T-cell (primary cell): ENCODE results near the gene GIMD1. TPM values are rescaled to one million over a fixed set of nuclear protein-coding genes. Genes with fewer than 3 reads are reported as not detected.

Source experiments
- ATAC-seq, 4 experiments: fragments of 200-7000 bp in 3 of 4; fragments of 150-1000 bp in 1 of 4; cut with Tn5 transposase; replicated peaks in 1 of 4; 1 replicate in 3 of 4; 2 replicates in 1 of 4; pipeline ENCODE4 v1.10.0; 2021; ENCODE audit warnings: moderate library complexity in 3 of 4, mild to moderate bottlenecking in 2 of 4, moderate number of reproducible peaks in 1 of 4
- CTCF ChIA-PET, 2 donors: fragments of 300-600 bp; sonication (Branson Sonifier 250); formaldehyde crosslinking; loops; one replicate each; lab custom pipeline; 2022; ENCODE audit warnings: antibody characterized with exemption in 2 of 2; lab: Charles Lee
- POLR2A ChIA-PET, 2 donors: fragments of 300-600 bp; sonication (Branson Sonifier 250); formaldehyde crosslinking; loops; one replicate each; lab custom pipeline; 2022; ENCODE audit warnings: antibody characterized with exemption in 2 of 2; lab: Charles Lee
- DNase-seq, 35 experiments: peaks; one replicate each; pipeline versions ENCODE4 v3.0.0 to v3.0.0-alpha.2; 2013 to 2023
- H3K27ac ChIP-seq: one replicate; pipeline ENCODE4 v1.5.1; 2013; ENCODE audit warnings: low read length
- H3K27me3 ChIP-seq, 2 experiments: replicated peaks in 1 of 2; 1 replicate in 1 of 2; 2 replicates in 1 of 2; pipeline versions ENCODE4 v1.6.1 to v1.7.0; 2013; ENCODE audit warnings: low read length in 1 of 2, mixed read lengths in 1 of 2; ENCODE audit not compliant: control insufficient read depth in 2 of 2, insufficient read depth in 2 of 2; ENCODE audit errors: extremely low read depth in 1 of 2
- H3K36me3 ChIP-seq, 2 donors: 1 replicate in 1 of 2; 2 replicates in 1 of 2; pipeline versions ENCODE4 v1.6.1 to v1.7.0; 2013; ENCODE audit warnings: low read length in 1 of 2; ENCODE audit not compliant: control insufficient read depth in 2 of 2, insufficient read depth in 1 of 2; ENCODE audit errors: extremely low read depth in 1 of 2
- H3K4me1 ChIP-seq, 2 experiments: 1 replicate in 1 of 2; 2 replicates in 1 of 2; pipeline versions ENCODE4 v1.6.1 to v1.7.0; 2013; ENCODE audit warnings: low read length in 2 of 2, mixed read lengths in 1 of 2; ENCODE audit not compliant: insufficient read depth in 2 of 2, control insufficient read depth in 1 of 2; ENCODE audit errors: extremely low read depth in 1 of 2
- H3K4me3 ChIP-seq, 2 donors: 1 replicate in 1 of 2; 2 replicates in 1 of 2; pipeline versions ENCODE4 v1.5.1 to v1.7.0; 2013; ENCODE audit warnings: mild to moderate bottlenecking in 2 of 2, low read length in 1 of 2, moderate library complexity in 1 of 2; ENCODE audit not compliant: control insufficient read depth in 1 of 2; ENCODE audit errors: extremely low read depth in 1 of 2
- H3K9me3 ChIP-seq: 2 replicates; pipeline ENCODE4 v1.7.0; 2013
- H3K27ac Mint-ChIP-seq, 2 donors: one replicate each; pipeline ENCODE4 v1.8.0; 2020 to 2021; ENCODE audit warnings: mild to moderate bottlenecking in 2 of 2, mixed read lengths in 2 of 2
- H3K27me3 Mint-ChIP-seq, 2 donors: one replicate each; pipeline ENCODE4 v1.8.0; 2021 to 2022; ENCODE audit warnings: mixed read lengths in 2 of 2
- H3K36me3 Mint-ChIP-seq: one replicate; pipeline ENCODE4 v1.8.0; 2021; ENCODE audit warnings: mixed read lengths
- H3K4me1 Mint-ChIP-seq, 3 donors: one replicate each; pipeline ENCODE4 v1.8.0; 2020 to 2022; ENCODE audit warnings: mixed read lengths in 3 of 3, mild to moderate bottlenecking in 1 of 3
- H3K4me3 Mint-ChIP-seq, 3 donors: one replicate each; pipeline ENCODE4 v1.8.0; 2020 to 2022; ENCODE audit warnings: mild to moderate bottlenecking in 3 of 3, mixed read lengths in 3 of 3, moderate library complexity in 3 of 3
- H3K9me3 Mint-ChIP-seq, 3 donors: one replicate each; pipeline ENCODE4 v1.8.0; 2020 to 2022; ENCODE audit warnings: mixed read lengths in 3 of 3
- WGBS: methylation state at CpG from one replicate; pipeline ENCODE4 v1.1.5; 2013; ENCODE audit warnings: missing lambda C conversion rate; ENCODE audit not compliant: insufficient coverage; 5-methylcytosine and 5-hydroxymethylcytosine counted together
- total RNA-seq, 35 experiments: library from RNA in 6 of 35; stranded (reverse) in 6 of 35; fragments of 120-200 nt in 1 of 35; gene quantifications; one replicate each; pipeline versions ENCODE4 v1.2.1 to v1.2.4 and lab custom pipeline; 2013 to 2026

The GIMD1 gene
- total RNA-seq, 5 donors from 2014 or later (not counting 1 experiment from before 2014, with no cell fraction given): not detected

DNA sequence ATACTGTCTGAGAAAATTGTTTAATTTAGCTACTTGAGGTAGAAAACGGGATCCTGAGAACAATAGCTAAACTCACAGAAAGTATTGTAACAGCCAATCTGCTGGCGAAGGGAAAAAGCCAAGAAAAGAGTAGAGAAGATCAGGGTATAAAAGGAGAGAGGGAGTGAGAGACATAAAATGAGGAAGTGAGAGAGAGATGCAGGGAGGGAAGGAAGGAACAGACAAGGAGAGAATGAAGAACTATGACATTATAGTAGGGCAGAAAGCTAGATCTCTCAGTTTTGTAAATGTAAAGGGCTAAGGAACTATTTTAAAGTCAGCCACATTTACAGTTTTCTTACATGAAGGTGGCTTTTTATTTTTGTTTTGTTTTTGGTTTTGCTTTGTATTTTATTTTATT, 1.6 kb upstream of the GIMD1 start:
- H3K36me3 Mint-ChIP-seq: no peaks in the 10 kb centered on the region
- Histone ChIP-seq H3K9me3 (no peaks in the 10 kb centered on the region), H3K27me3 (peaks cover 0 to 6% of the 10 kb centered on the region in 2 experiments), H3K36me3 (no peaks in the 10 kb centered on the region), H3K4me1 (no peaks in the 10 kb centered on the region), H3K27ac (no peak overlapping the region), H3K4me3 (no peak overlapping the region)
- peaks cover 19 to 31% of the 10 kb centered on the region in 2 donors for H3K27me3 Mint-ChIP-seq
- H3K9me3 Mint-ChIP-seq: no peaks in the 10 kb centered on the region
- POLR2A ChIA-PET: no interaction called here
- no peak overlapping the region for H3K27ac Mint-ChIP-seq
- no peak overlapping the region for H3K4me3 Mint-ChIP-seq
- 100% methylated on average over 1 of the region's 2 CpGs for WGBS
- ATAC-seq: no peak
- peaks cover 0 to 3% (median 0%) of the 10 kb centered on the region in 3 donors for H3K4me1 Mint-ChIP-seq
- no peak for DNase-seq
- CTCF ChIA-PET: interaction anchor here in 1 of 2 donors (0.5 kb wide), 1 partner anchor 18 kb away, joined by 4 read pairs; no protein-coding TSS in a partner anchor

GRCh38 chr4:106369456-106370060, 980 bp upstream of the GIMD1 start:
- Mint-ChIP-seq H3K36me3 (no peaks in the 10 kb centered on the region), H3K27ac (no peak overlapping the region), H3K9me3 (no peaks in the 10 kb centered on the region), H3K4me3 (no peak overlapping the region), H3K27me3 (peaks cover 17 to 31% of the 10 kb centered on the region in 2 donors), H3K4me1 (peaks cover 0 to 3% (median 0%) of the 10 kb centered on the region in 3 donors)
- Histone ChIP-seq H3K36me3 (no peaks in the 10 kb centered on the region), H3K4me3 (no peak overlapping the region), H3K27ac (no peak overlapping the region), H3K4me1 (no peaks in the 10 kb centered on the region), H3K27me3 (peaks cover 0 to 4% of the 10 kb centered on the region in 2 experiments), H3K9me3 (no peaks in the 10 kb centered on the region)
- DNase-seq (peak in 1 of 35 experiments; percentile 34), ATAC-seq (peak in 2 of 4 experiments; percentile 44 to 47)
- ChIA-PET CTCF (interaction anchor here in 1 of 2 donors (0.5 to 0.8 kb wide), 2 partner anchors 17 to 31 kb away, joined by 4 read pairs; no protein-coding TSS in a partner anchor), POLR2A (no interaction called here)
- 0% methylated on average over 1 of the region's 6 CpGs for WGBS

DNA sequence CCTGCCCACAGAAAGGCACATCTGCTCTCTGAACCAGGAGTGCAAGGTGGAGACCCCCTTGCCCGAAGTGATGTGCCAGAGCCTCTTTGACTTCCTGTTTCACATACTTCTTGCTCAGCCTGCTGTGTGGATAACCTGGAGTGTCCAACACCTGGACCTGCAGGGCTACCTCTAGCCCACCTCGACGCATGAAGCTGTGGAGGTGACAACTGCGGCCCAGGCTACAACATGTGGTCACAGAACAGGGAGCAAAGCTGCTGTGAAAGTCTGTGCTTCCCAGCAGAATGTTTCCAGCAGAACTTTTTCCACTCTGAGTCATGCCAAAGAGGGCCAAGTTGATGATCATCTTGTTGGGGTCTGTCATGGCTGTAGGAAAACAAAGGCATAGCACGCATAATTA, 1.5 kb downstream of the GIMD1 start:
- H3K27me3 ChIP-seq: peaks cover 0 to 4% of the 10 kb centered on the region in 2 experiments
- ATAC-seq (no peak), DNase-seq (no peak)
- H3K9me3 ChIP-seq: no peaks in the 10 kb centered on the region
- H3K4me3 ChIP-seq: no peak overlapping the region
- H3K4me1 Mint-ChIP-seq: peaks cover 0 to 3% (median 0%) of the 10 kb centered on the region in 3 donors
- no peaks in the 10 kb centered on the region for H3K36me3 ChIP-seq
- H3K27ac ChIP-seq: no peak overlapping the region
- no peak overlapping the region for H3K27ac Mint-ChIP-seq
- no peaks in the 10 kb centered on the region for H3K36me3 Mint-ChIP-seq
- ChIA-PET CTCF (no interaction called here), POLR2A (no interaction called here)
- WGBS: 89% methylated on average over 3 of the region's 5 CpGs
- no peak overlapping the region for H3K4me3 Mint-ChIP-seq
- H3K9me3 Mint-ChIP-seq: no peaks in the 10 kb centered on the region
- no peaks in the 10 kb centered on the region for H3K4me1 ChIP-seq
- H3K27me3 Mint-ChIP-seq: peaks cover 13 to 30% of the 10 kb centered on the region in 2 donors

DNA sequence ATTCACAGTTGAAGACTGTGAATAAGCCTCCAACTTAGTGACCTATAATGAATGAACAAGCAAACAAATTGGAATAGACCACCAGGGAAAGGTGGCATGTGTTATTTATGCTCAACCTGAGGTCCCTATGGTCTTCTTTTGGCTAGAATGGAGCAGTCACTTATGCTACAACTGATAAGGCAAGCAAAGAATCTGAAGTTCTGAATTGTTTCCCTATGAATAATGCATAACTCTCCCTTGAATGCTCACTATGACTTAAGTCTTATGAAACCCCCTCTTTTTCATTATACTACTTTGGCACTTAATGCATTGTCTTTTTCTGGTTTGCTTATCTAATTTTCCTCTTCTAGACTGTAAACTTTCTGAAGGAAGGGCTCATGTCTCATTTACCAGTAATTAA, 2.6 kb downstream of the GIMD1 start:
- ATAC-seq: no peak
- Histone ChIP-seq H3K36me3 (no peaks in the 10 kb centered on the region), H3K27ac (no peak overlapping the region), H3K27me3 (peaks cover 0 to 4% of the 10 kb centered on the region in 2 experiments), H3K9me3 (no peaks in the 10 kb centered on the region), H3K4me3 (no peak overlapping the region), H3K4me1 (no peaks in the 10 kb centered on the region)
- no peaks in the 10 kb centered on the region for H3K9me3 Mint-ChIP-seq
- H3K36me3 Mint-ChIP-seq: no peaks in the 10 kb centered on the region
- no peak for DNase-seq
- peaks cover 0 to 3% (median 0%) of the 10 kb centered on the region in 3 donors for H3K4me1 Mint-ChIP-seq
- H3K4me3 Mint-ChIP-seq: no peak overlapping the region
- peaks cover 13 to 30% of the 10 kb centered on the region in 2 donors for H3K27me3 Mint-ChIP-seq
- no peak overlapping the region for H3K27ac Mint-ChIP-seq
- POLR2A ChIA-PET: no interaction called here
- CTCF ChIA-PET: no interaction called here

GRCh38 chr4:106365613-106366012, 3.0 kb downstream of the GIMD1 start:
- no peak for ATAC-seq

GRCh38 chr4:106364282-106364681, 4.3 kb downstream of the GIMD1 start:
- DNase-seq: no peak
- no peak overlapping the region for H3K4me3 Mint-ChIP-seq
- peaks cover 0 to under 1% (median 0%) of the 10 kb centered on the region in 3 donors for H3K4me1 Mint-ChIP-seq
- no peak overlapping the region for H3K27ac Mint-ChIP-seq
- Histone ChIP-seq H3K4me3 (no peak overlapping the region), H3K9me3 (no peaks in the 10 kb centered on the region), H3K4me1 (no peaks in the 10 kb centered on the region), H3K27ac (no peak overlapping the region), H3K36me3 (no peaks in the 10 kb centered on the region), H3K27me3 (peaks cover 0 to 4% of the 10 kb centered on the region in 2 experiments)
- 83% methylated on average over 1 of the region's 1 CpG for WGBS
- CTCF ChIA-PET: no interaction called here
- no peaks in the 10 kb centered on the region for H3K36me3 Mint-ChIP-seq
- H3K9me3 Mint-ChIP-seq: no peaks in the 10 kb centered on the region
- POLR2A ChIA-PET: no interaction called here
- ATAC-seq: no peak
- H3K27me3 Mint-ChIP-seq: peaks cover 10 to 21% of the 10 kb centered on the region in 2 donors

More at GRCh38 chr4:106365613-106366012, 3.0 kb downstream of the GIMD1 start:
- POLR2A ChIA-PET: interaction anchor here in 1 of 2 donors (0.7 kb wide), 1 partner anchor 1372 kb away, joined by 4 read pairs; no protein-coding TSS in a partner anchor
- peaks cover 0 to 3% (median 0%) of the 10 kb centered on the region in 3 donors for H3K4me1 Mint-ChIP-seq
- no peak overlapping the region for H3K27ac Mint-ChIP-seq
- CTCF ChIA-PET: no interaction called here
- WGBS: no CpG with 5 or more reads among the region's 1 CpG
- DNase-seq: no peak
- Histone ChIP-seq H3K4me3 (no peak overlapping the region), H3K36me3 (no peaks in the 10 kb centered on the region), H3K4me1 (no peaks in the 10 kb centered on the region), H3K27ac (no peak overlapping the region), H3K9me3 (no peaks in the 10 kb centered on the region), H3K27me3 (peaks cover 0 to 4% of the 10 kb centered on the region in 2 experiments)
- no peak overlapping the region for H3K4me3 Mint-ChIP-seq
- no peaks in the 10 kb centered on the region for H3K36me3 Mint-ChIP-seq
- no peaks in the 10 kb centered on the region for H3K9me3 Mint-ChIP-seq
- H3K27me3 Mint-ChIP-seq: peaks cover 13 to 30% of the 10 kb centered on the region in 2 donors
